ENCODE data around the gene MFAP2. TPM values are rescaled to one million over a fixed set of nuclear protein-coding genes. Genes with fewer than 3 reads are reported as not detected.

MFAP2 gene
- total and polyA plus RNA-seq, 2 of the 8 experiments (the other 6 are each of a cell fraction or from before 2014, with no cell fraction given) = 172 to 326 TPM

- peak overlapping the region; percentile 86 for H2BK20ac ChIP-seq (ENCODE audit: low read length)
- peak overlapping the region; percentile 27; the same call in 1 of the 2 replicates for H3K18ac ChIP-seq (ENCODE audit: extremely low read depth, low read length)
- H4K20me1 ChIP-seq (replicated peaks in 1 of 2; ENCODE audit: control insufficient read depth in 1 of 2, insufficient read depth in 2 of 2, low read length in 2 of 2) = peaks cover 0 to 5% of the 10 kb centered on the region in 2 experiments
- TF ChIP-seq RNF2 (IDR thresholded peaks at IDR 0.05; ENCODE audit: borderline replicate concordance, low read depth, low read length, missing control alignments, poor library complexity, severe bottlenecking) (no peak), KDM1A (IDR thresholded peaks at IDR 0.05; ENCODE audit: borderline replicate concordance, low read length) (peak; percentile 75; the same call in 1 of the 2 replicates), KDM4A (IDR thresholded peaks at IDR 0.05; ENCODE audit: low read depth, low read length, severe bottlenecking) (no peak), ASH2L (IDR thresholded peaks at IDR 0.05; ENCODE audit: low read length) (no peak)
- no peaks in the 10 kb centered on the region; the same call in 1 of the 2 replicates for H3K79me1 ChIP-seq (ENCODE audit: low read depth, low read length)
- H3K23ac ChIP-seq (ENCODE audit: insufficient read length) = no peak overlapping the region
- WGBS, 2 experiments (ENCODE audit: extremely low coverage in 1 of 2, insufficient coverage in 1 of 2, insufficient read length in 1 of 2, insufficient replicate concordance in 2 of 2, low coverage in 1 of 2, low lambda C conversion rate in 2 of 2, missing lambda C conversion rate in 1 of 2) = 55% methylated on average over 10 of the region's 10 CpGs; no CpG with 5 or more reads in 1 of the 2 experiments
- H3K9me3 ChIP-seq (ENCODE audit: insufficient read depth in 2 of 2, low read depth in 1 of 2, low read length in 1 of 2) = no peaks in the 10 kb centered on the region
- peak overlapping the region; percentile 17 for H4K91ac ChIP-seq (replicated peaks; ENCODE audit: insufficient read length, low read length)
- DNase-seq (ENCODE audit: low read depth in 1 of 2, low spot score in 2 of 2) (no peak), FAIRE-seq (no peak)
- H3K36me3 ChIP-seq (ENCODE audit: control insufficient read depth in 2 of 4, insufficient read depth in 4 of 4, low read length in 3 of 4) = peaks cover 1 to 16% (median 6%) of the 10 kb centered on the region in 4 experiments; a peak in 7 of 8 replicates
- no peak overlapping the region for H3K4ac ChIP-seq (replicated peaks; ENCODE audit: insufficient read length, low read depth, low read length)
- no peak overlapping the region for H4K8ac ChIP-seq (ENCODE audit: extremely low read depth, insufficient read depth, low read length)
- no peak overlapping the region for H3K14ac ChIP-seq (ENCODE audit: insufficient read length)
- H3K27me3 ChIP-seq (replicated peaks in 1 of 4; ENCODE audit: control insufficient read depth in 3 of 4, extremely low read depth in 1 of 4, insufficient read depth in 3 of 4, low read length in 3 of 4) = no peaks in the 10 kb centered on the region
- peak overlapping the region; percentile 36 for H2BK120ac ChIP-seq (replicated peaks; ENCODE audit: low read depth, low read length)
- H3K23me2 ChIP-seq (ENCODE audit: low read depth, low read length) = peaks cover 5% of the 10 kb centered on the region; the same call in 1 of the 2 replicates
- H3K4me1 ChIP-seq (replicated peaks in 1 of 4; ENCODE audit: control insufficient read depth in 3 of 4, insufficient read depth in 4 of 4, low read length in 3 of 4) = peaks cover 24 to 40% (median 28%) of the 10 kb centered on the region in 4 experiments
- H2BK12ac ChIP-seq (ENCODE audit: low read depth, low read length) = peak overlapping the region; percentile 80; the same call in 1 of the 2 replicates
- H4K5ac ChIP-seq (ENCODE audit: insufficient read length, low read depth, low read length) = no peak overlapping the region
- peak overlapping the region; percentile 79; the same call in 1 of the 2 replicates for H2BK5ac ChIP-seq (ENCODE audit: low read depth, low read length)
- CTCF ChIA-PET (ENCODE audit: partially characterized antibody) = interaction anchor here (1.4 to 3.9 kb wide), 5 partner anchors 15 to 125 kb away, joined by 4 to 31 read pairs (median 6); no protein-coding TSS in a partner anchor
- POLR2A ChIA-PET (ENCODE audit: partially characterized antibody) = interaction anchor here (0.6 to 1.4 kb wide), 4 partner anchors 8 to 304 kb away, joined by 3 to 5 read pairs (median 3); no protein-coding TSS in a partner anchor
- no peak overlapping the region for H2AK5ac ChIP-seq (ENCODE audit: low read depth, low read length)
- H3K56ac ChIP-seq (replicated peaks; ENCODE audit: insufficient read length, low read depth, low read length) = no peak overlapping the region
- H3K4me2 ChIP-seq (ENCODE audit: insufficient read depth in 1 of 2, low read depth in 2 of 2, low read length in 2 of 2) = peak overlapping the region in 1 of 2 experiments; percentile 47; a peak in 3 of 4 replicates
- no peak overlapping the region for H2BK15ac ChIP-seq (ENCODE audit: low read length)
- H3K9ac ChIP-seq (replicated peaks in 1 of 4; ENCODE audit: extremely low read depth in 1 of 4, low read depth in 3 of 4, low read length in 3 of 4) = no peak overlapping the region
- peaks cover 0 to 4% of the 10 kb centered on the region in 2 experiments; a peak in 1 of 4 replicates for H3K79me2 ChIP-seq (ENCODE audit: control insufficient read depth in 1 of 2, insufficient read depth in 2 of 2, low read length in 2 of 2)
- H3K4me3 ChIP-seq (ENCODE audit: extremely low read depth in 1 of 4, insufficient read depth in 2 of 4, low read depth in 3 of 4, low read length in 4 of 4) = no peak overlapping the region
- no peak overlapping the region for H2AFZ ChIP-seq (ENCODE audit: low read length)
- H3K27ac ChIP-seq (ENCODE audit: low read depth, low read length) = no peak overlapping the region
These were observed 34.5 kb upstream of the MFAP2 start for GRCh38 chr1:17014671-17015567.
